AG09309 (cell line): ENCODE measurements around the gene SKOR1.

ENCODE experiments used
- DNase-seq: peaks from one replicate; pipeline ENCODE4 v3.0.0-alpha.2; 2010; ENCODE audit warnings: low read depth
- H3K4me3 ChIP-seq: 2 replicates; pipeline ENCODE4 v1.5.1; 2011; ENCODE audit warnings: mild to moderate bottlenecking, low read depth, low read length, moderate library complexity; ENCODE audit not compliant: control insufficient read depth
- CTCF ChIP-seq: IDR thresholded peaks from 2 replicates; pipeline ENCODE4 v1.5.1; 2011; ENCODE audit warnings: mild to moderate bottlenecking, low read depth, low read length, inconsistent platforms; ENCODE audit not compliant: insufficient read depth, control insufficient read depth; ENCODE audit errors: missing control alignments

Gene SKOR1

DNA sequence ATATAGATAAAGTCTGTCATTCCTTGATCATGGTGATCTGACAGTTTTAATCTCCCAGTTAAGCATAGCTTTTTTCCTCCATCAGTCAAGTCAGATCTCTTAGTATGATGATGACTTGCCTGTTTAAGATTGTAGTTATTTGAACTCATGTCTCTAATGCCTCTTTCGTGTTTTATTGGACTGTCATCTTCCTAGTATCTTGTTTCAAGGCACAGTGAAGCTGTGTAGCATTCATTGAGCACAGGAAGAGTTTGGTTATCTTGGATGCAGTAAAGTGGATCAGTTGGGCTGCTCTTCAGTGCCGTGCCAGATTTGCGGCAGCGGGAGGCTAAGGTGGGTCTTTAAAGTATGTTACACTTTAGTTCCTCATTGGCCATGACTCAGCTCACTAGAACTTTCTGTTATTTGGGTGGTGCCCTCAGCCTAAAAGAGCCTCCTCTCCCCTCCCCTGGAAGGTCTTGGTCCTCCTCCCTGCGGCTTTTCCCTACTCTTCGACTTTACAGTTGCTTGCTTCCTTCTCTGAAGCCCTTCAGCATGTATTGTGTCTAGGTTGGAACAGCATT, 45.7 kb upstream of the SKOR1 start:
- DNase-seq, result no peak

GRCh38 chr15:67781061-67781460, 44.2 kb upstream of the SKOR1 start:
- H3K4me3 ChIP-seq, result no peak overlapping the region
- no peak for TF ChIP-seq CTCF

More for the DNA sequence above, 45.7 kb upstream of the SKOR1 start:
- TF ChIP-seq CTCF, result no peak
- H3K4me3 ChIP-seq, result no peak overlapping the region

GRCh38 chr15:67781907-67782690, 43.2 kb upstream of the SKOR1 start:
- H3K4me3 ChIP-seq, result no peak overlapping the region
- no peak for TF ChIP-seq CTCF
- no peak for DNase-seq

More at GRCh38 chr15:67781061-67781460, 44.2 kb upstream of the SKOR1 start:
- no peak for DNase-seq

- TF ChIP-seq CTCF, result no peak
- H3K4me3 ChIP-seq, result no peak overlapping the region
- no peak for DNase-seq
These were observed 42.7 kb upstream of the SKOR1 start for GRCh38 chr15:67782691-67782991.

DNA sequence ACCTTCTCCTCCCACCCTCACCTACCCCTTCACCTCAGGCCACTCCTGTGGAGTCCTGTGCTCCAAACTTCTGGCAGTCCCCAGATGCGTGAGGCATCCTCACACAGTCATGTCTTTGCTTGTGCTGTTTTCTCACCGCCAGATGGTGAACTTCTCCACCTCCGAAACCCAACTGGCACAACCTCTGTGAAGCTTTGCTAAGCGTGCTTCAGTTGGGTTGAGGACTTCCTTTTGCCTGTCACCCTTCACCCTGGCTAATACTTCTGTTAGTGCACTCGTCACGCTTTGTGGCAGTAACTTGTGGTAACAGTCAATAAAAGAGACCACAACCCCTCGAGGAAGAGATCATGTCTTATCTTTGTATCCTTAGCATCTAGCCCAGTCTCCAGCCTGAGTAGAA, 42.0 kb upstream of the SKOR1 start:
- no peak for DNase-seq
- H3K4me3 ChIP-seq, result no peak overlapping the region
- TF ChIP-seq CTCF, result no peak

DNA sequence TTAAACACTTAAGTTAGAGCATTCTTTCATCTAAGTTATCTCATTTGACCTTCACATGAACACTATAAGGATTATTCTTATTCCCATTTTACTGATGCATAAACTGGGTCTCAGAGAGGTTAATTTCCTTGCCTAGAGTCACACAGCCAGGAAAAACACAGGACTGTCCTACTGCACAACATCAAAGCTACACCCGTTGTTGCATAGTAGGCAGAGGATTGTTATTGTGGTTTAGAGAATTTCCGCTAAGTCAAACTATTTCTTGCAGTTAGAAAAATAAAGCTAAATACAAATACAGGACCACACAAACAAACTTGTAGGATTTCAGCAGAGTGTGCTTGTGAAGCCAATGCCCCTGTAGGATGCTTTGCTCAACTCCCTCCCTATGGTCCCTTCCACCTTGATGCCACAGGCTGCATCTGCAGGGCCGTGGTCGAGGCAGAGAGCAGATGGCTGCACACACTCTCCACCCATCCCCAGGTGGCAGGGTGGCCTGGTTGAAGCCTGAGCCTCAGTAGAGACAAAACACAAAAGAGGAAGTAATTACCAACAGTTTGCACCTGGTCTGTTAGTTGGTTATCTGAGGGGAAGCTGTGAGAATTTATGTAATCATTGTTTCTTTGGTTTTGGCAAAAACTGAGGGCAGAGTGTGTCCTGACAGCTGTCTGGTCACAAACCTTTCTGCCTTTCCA, 41.1 kb upstream of the SKOR1 start:
- no peak for DNase-seq
- no peak overlapping the region for H3K4me3 ChIP-seq
- TF ChIP-seq CTCF, result no peak
